Left colon (tissue), 2 donors: ENCODE data around the gene TXLNG. TPM values are rescaled to one million over a fixed set of nuclear protein-coding genes. Genes with fewer than 3 reads are reported as not detected.
A peak's percentile ranks its signal among the peaks of the same experiment; 100 is the strongest.
"Not testable (repeated sequence)": the region's sequence is repeated elsewhere in the genome, so short reads cannot be mapped to it uniquely, and the experiment has no call there.

ENCODE experiments used
- ATAC-seq: fragments of 200-7000 bp; cut with Tn5 transposase; one replicate; pipeline ENCODE4 v1.9.1; 2020; ENCODE audit warnings: mild to moderate bottlenecking, moderate library complexity
- DNase-seq, 2 donors: peaks; one replicate each; pipeline ENCODE4 v3.0.0-alpha.2; 2020
- intact Hi-C, 2 donors: fragments of 100-400 bp; cut with DNase I in 1 of 2; cut with micrococcal nuclease in 1 of 2; formaldehyde crosslinking; loops; one replicate each; pipeline versions ENCODE4 v1.11.2 to v1.14.0; 2022; cut with DNase I, micrococcal nuclease
- long read RNA-seq: library from polyadenylated mRNA; unstranded; transcript quantifications from one replicate; pipeline ENCODE4 v2.0.0, GENCODE V29; 2021
- total RNA-seq, 2 donors: library from RNA; stranded (reverse); fragmentation: NEBNext Ultra II Directional; extraction: Animal tissue kit (Norgen Biotek cat#: 25700); gene quantifications; one replicate each; pipeline ENCODE4 v1.2.1, GENCODE V29; 2021
- donor health status: DM: no; HTN: no; CAD: no.
- donor health status: DM: yes; HTN: yes; CAD: no.

Gene TXLNG
- 1 to 10 TPM; 7.7 to 9.7 TPM for total RNA-seq
- long read RNA-seq, full-length matches to known transcripts = 2 of 7 reads
- long read RNA-seq, partial matches to known transcripts = 2 of 7 reads
- long read RNA-seq, other reads (novel, unspliced or antisense) = 3 of 7 reads

DNA sequence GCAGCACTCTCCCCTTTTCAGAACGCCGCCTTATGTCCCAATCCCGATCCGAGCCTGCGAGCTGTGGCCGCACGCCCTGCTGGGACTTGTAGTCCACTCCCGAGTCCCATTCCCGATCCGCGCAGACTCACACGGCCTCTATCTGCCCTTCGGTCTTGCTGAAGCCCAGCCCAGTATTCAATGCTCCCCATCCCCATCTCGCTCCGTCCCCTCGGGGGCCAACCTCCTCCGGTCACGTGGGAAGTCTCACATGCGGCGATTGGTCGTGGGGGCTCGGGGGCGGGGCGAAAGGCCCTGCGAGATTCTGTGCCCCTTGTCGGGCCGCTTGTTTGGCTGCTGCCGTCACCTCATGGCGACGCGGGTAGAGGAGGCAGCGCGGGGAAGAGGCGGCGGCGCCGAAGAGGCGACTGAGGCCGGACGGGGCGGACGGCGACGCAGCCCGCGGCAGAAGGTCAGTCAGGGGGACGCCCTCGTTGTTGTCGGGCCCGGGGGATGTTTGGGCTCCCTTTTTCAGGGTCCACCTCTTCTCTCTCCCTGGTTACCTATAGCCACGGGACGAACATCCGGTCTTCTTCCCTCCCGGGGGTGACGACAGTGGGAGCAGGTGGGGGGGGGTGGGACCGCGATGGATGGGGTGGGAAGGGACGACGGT is at the start of gene TXLNG:
TXLNG (plus strand) TSS at position 328 of the 652 bp plus-strand sequence; CDS start at position 350, 22 bp downstream.
- peak; percentile 99 to 100 for DNase-seq
- intact Hi-C loops = no loop called here
- ATAC-seq = peak; percentile 95

DNA sequence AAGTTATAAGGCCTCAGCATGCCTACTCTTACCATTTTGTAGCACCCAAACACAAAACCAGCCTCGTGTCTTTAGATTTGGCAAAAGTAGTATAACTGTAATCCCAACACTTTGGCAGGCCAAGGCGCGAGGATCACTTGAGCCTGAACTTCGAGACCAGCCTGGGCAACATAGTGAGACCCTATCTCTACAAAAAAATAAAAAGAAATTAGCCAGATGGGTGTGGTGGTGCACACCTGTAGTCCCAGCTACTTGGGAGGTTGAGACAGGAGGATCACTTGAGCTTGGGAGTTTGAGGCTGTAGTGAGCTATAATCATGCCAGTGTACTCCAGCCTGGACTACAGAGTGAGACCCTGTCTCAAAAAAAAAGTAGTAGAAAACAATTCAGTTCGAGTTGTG is 49.2 kb upstream of the TXLNG start:
- ATAC-seq (no peak), DNase-seq (no peak)
- intact Hi-C loops = no loop called here

DNA sequence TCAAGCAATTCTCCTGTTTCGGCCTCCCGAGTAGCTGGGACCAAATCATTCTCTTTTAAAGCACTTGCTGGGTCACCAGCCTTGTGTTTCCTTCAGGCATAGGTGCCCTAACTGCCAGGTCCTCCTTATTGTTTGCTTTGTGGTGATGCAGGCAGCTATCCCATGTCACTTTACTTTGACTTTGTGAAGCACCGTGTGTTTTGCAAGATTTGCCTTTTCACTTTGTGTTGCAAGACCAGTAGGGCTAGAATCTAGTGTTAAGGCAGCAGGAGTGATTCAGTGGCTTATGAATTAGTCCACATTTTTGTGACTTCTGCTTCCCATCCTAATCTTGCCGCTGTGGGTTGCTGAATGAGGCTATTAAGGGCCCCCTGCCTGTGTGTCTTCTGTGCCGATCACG is 46.7 kb upstream of the TXLNG start:
- DNase-seq = no peak
- no peak for ATAC-seq
- intact Hi-C loops = no loop called here

DNA sequence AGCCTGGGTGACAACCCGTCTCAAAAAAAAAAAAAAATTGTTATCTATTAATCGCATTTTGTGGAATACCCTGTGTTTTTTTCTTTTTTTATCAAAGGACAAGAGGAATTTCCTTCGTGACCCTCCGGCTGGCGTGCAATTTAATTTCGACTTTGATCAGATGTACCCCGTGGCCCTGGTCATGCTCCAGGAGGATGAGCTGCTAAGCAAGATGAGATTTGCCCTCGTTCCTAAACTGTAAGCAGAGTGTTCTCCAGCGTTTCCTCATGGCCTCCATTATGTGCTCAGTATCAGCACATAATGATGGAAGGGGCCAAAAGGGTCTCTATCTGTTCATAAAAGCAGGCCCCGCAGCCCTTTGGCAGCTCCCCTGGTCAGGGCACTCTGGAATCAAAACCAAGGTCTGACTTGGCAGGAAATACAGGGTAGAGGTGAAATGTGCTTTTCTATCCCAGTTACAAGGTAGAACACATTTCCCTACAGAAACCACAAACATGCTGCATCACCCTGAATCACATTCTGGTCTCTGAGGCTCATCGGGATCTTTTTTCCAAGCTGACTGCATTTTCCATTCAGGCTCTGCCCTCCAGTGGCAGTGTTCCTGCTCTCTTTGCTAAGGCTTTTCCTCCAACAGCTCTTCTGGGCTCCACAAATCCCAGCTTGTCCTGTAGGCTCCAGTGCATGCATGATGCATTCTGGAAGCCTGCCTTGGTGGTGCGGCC is 42.5 kb upstream of the TXLNG start:
- no peak for DNase-seq
- intact Hi-C loops = no loop called here
- no peak for ATAC-seq

DNA sequence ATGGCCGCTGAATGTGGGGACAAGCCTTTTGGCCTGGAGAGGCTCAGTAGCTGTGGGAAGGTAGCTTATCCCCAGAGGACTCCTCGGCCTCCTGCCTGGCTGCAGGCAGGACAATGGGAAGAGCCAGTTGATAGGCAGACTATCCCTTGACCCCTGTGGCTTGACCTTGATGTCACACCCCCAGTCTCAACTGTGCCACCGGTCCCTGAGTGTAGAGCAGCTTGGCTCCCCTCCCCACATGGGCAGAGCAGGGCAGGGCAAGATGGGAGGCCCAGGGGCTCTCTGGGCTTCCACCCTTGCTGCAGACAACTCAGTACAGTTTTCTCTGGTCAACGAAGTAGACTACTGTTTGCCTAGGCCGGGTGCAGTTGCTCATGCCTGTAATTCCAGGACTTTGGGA is 41.2 kb upstream of the TXLNG start:
- intact Hi-C loops = no loop called here
- ATAC-seq = no peak
- no peak for DNase-seq

DNA sequence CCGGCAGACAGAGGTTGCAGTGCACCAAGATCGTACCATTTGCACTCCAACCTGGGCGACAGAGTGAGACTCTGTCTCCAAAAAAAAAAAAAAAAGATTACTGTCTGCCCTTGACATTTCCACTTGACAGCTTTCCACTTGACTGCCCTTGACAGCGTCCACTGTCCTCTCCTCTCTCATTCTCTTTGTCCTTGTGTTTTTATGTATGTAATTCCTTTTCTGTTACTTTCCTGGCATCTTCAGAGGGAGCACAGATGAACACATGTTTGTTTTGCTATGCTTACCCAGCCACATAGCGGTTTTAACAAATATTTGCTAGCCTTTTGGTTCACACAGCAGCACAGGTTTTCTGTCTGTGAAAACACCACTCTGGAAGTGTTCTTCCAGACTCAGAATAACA is 40.6 kb upstream of the TXLNG start:
- intact Hi-C loops = no loop called here

DNA sequence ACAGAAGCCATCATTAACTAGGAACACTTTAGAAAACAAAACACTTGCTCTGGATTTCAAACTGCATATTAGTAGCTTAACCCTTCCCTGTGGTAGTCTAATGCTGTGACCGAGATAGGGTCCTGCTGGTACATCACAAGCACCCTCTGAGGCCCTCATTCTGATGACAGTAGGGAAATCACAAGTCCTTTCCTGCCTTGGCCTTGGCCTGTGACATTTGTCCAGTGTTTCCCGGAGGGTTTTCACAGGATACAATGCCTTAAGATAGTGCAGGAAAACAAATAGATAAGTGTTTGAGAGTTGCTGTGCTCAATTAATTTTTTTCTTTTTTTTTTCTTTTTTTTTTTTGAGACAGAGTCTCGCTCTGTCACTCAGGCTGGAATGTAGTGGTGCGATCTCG is 37.8 kb upstream of the TXLNG start:
- ATAC-seq (no peak), DNase-seq (no peak)
- intact Hi-C loops = no loop called here

More for the DNA sequence above, 40.6 kb upstream of the TXLNG start:
- DNase-seq (no peak), ATAC-seq (no peak)

DNA sequence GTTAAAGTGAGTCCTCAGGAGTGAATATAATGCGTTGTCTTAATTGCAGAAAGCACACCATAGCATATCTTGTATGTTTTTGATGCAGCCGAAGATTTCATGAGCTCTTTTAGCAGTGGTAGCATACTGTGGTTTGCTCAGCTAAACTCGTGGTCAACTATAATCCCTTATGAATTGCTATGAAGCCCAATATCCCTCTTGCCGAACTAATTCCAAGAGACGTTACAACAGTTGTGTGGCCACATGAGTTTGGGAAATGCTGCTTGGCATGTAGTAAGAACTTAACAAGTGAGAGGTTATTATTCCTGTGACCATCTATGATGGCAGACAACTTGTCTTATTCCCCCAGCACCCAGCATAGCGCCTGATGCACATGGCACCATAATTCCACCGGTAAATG is 36.1 kb upstream of the TXLNG start:
- DNase-seq (no peak), ATAC-seq (no peak)
- intact Hi-C loops = no loop called here

DNA sequence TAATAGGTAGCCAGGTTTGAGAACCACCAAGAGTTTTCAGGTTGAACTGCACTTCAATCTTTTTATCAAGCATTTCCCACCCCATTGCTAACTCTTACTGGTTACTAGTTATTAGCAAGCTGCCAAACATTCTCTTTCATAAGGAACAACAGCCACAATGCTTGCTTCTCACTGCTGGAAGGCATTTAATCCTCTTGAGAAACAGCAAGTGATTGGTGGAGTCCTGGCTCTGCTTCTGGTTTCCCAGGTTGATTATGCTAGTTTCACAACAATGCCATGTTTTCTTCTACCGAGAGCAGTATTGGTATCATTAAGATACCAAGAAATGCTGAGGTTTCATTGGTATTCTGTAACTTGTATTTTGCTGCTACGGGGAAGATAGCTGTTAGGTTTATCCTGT is 32.2 kb upstream of the TXLNG start:
- ATAC-seq = no peak
- DNase-seq = no peak
- intact Hi-C loops = no loop called here

DNA sequence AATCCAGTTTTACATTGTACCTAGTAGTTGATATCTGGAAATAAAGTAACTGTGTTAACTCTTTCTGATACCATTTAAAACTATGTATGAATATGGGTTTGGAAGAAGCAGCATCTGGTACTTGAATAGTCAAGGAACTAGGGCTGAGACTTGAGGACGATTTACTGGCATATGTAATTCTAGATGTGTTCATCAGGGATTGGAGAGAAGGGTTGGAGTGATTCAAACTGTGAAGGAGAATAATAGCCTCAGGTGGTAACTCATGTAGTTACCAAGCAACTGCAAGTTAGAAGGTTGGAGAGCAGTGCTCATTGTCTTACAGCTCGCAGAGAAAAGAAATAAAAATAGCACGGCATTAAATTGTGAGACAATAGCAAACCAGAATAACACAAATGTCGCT is 29.5 kb upstream of the TXLNG start:
- intact Hi-C loops = no loop called here
- ATAC-seq (no peak), DNase-seq (no peak)

DNA sequence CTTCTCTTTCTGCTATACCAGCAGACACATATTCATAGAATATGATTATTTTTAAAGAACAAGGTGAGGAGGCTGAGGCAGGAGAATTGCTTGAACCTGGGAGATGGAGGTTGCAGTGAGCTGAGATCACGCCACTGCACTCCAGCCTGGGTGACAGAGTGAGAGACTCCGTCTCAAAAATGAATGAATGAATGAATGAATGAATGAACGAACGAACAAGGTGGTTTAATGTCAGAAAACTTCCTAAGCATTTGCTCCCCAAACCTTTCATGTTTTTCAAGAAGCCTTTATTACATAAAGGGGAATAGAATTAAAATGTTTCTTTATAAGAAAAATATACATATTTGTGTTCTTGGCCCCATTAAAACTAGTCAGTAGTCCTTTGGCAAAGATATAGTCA is 24.8 kb upstream of the TXLNG start:
- intact Hi-C loops, ATAC-seq, DNase-seq: not testable (repeated sequence)

DNA sequence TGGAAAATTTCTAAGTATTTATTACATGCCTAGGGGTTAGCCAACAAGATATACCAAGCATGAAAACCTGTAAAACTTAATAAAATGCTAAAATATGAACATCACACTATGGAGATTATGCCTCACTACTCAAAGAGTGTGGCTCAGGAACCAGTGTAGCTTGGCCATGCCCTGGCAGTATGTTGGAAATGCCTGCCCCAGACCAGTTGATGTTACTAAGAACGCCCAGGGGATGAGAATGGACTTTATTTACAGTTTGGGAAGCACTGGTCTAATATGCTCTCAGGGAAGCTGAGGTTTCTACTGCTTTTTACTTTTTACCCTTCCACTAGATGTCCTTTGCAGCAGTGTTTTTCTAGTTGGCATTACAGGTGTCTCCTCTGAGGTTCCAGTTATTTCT is 23.7 kb upstream of the TXLNG start:
- ATAC-seq (no peak), DNase-seq (no peak)
- intact Hi-C loops = no loop called here

DNA sequence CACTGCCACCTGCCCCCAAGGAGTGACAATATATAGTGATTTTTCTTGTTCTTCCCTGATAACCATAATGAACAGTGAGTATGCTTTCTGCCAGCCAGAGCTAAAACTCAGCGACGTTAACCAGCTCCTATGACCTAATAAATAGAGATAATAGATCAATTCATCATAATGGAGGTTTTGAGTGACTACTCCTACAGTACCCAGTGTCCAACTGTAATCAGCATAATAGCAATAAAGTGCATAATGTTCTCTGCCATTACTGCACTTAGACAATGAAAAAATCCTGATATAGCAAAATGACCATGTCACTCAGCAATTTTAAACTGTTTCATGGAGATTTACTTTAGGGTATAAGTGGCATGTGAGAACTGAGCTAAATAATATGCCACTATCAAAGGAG is 20.7 kb upstream of the TXLNG start:
- intact Hi-C loops = no loop called here
- DNase-seq (no peak), ATAC-seq (no peak)

DNA sequence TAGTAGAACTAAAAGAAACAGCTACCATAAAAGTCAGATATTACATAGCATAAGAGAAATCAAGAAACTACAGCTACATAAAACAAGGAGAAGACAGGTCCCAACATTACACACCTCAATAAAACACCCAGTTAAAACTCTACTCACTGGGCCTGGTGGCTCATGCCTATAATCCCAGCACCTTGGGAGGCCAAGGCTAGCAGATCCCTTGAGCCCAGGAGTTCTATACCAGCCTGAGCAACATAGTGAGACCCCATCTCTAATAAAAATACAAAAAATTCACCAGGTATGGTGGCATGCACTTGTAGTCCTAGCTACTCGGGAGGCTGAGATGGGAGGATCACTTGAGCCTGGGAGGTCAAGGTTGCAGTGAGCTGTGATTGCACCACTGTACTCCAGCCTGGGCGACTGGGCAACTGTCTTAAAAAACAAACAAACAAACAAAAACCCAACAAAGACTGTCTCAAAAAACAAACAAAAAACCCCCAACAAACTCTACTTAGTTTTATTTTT is 15.2 kb upstream of the TXLNG start:
- DNase-seq = no peak
- intact Hi-C loops = no loop called here
- ATAC-seq = peak; percentile 12

DNA sequence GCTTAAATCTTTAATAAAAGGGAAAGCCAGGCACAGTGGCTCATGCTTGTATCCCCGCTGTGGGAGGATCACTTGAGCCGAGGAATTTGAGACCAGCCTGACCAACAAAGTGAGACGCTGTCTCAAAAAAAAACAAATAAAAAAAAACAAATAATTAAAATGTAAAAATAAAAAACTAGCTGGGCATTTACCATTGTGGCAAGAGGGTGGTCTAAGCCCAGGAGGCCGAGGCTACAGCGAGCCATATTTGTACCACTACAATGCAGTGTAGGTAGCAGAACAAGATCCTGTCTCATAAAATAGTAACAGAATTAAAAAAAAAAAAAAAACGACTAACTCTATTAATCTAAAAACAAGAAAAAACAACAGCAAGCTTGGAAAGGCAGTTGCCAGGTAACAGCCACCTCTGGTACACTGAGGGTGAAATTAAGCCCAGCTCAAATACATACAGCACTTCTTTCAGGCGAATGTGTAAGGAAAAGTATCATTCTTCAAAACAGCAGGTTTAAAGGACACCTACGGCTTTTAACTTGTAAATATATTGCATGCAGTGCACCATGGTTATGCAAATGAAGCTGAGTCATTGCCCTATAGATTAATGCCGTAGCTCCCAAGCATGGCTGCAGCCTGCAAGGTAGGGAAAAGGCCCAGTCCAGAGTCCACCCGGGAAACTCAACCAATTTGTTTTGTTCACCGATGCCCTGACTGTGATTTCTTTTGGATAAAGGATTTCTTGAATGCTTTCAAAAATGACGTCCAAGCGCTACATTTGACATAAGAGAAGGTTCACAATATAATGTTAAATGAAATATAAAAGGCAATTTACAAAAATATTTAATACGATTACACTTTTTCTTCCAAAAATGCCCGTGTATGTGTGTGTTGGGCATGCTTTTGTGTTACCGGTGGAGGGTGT is 14.5 kb upstream of the TXLNG start:
- peak; percentile 98 for ATAC-seq
- intact Hi-C loops = no loop called here
- DNase-seq = peak; percentile 56 to 66

DNA sequence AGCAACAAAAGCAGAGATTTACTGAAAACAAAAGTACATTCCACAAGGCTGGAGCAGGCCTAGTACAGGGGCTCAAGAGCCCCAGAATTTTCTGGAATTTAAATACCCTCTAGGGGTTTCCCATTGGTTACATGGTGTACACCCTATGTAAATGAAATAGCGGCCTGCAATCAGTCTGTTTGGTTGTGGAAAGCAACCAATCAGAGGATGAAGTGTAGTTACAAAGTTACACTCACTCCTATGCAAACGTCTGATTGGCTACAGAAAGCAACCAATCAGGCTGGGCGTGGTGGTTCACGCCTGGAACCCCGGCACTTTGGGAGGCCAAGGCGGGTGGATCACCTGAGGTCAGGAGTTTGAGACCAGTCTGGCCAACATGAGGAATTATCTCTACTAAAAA is 13.8 kb upstream of the TXLNG start:
- ATAC-seq = peak; percentile 22
- intact Hi-C loops = no loop called here
- DNase-seq = no peak

DNA sequence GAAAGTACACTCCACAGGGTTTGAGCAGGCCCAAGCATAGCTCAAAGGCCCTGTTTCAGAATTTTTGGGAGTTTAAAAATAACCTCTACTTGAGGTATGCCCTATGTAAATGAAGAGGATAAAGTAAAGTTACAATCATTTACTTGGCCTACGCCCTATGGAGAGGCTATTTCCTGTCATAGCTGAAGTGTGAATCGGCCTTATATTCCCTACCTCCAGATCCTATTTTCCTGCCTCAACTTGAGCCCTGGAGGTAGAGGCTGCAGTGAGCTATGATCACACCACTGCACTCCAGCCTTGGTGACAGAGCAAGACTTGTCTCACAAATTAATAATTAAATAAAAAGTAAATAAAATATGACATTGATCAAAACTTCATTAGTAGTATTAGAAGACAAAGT is 11.5 kb upstream of the TXLNG start:
- ATAC-seq = no peak
- intact Hi-C loops = no loop called here
- DNase-seq = no peak

DNA sequence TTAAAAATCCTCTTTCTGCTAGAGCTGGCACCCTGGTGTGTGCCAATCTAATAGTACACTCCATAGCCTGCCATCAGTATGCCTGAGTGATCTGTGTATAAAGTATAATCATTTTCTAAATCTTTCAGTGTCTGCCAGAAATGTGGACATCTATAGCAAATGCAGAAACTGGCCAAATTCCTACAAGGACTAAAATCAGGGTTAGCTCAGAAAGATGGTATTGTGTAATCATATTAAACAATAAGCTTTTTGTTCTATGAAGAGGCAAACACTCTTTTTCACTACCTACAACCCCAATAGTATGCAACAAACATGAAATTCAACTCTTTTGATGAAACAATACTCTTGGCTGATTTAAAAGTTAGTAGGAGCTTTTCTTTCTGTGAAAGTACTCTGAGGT is 7.7 kb upstream of the TXLNG start:
- DNase-seq (no peak), ATAC-seq (no peak)
- intact Hi-C loops = no loop called here

DNA sequence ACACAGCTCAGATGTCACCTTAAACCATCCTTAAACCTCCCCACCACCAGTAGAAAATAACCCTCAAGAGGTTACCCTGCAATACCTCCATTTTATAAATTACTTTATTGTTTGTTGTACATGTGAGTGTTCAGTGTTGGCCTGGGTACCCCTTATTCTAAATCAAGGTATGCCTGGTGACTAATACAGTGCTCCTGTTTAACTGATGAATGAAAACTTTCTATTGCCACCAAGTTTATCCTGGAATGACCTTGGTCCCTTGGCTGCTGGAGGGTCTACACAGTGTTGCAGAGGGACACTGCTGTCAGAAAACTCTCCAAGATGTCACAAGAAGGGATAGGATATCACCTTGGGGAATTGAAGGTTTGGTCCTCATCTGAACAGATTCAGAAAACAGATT is 7.3 kb upstream of the TXLNG start:
- ATAC-seq (no peak), DNase-seq (no peak)
- intact Hi-C loops = no loop called here
